Karpas-422 (cell line): ENCODE measurements around the gene TANGO2. TPM values are rescaled to one million over a fixed set of nuclear protein-coding genes. Genes with fewer than 3 reads are reported as not detected.
A peak's percentile ranks its signal among the peaks of the same experiment; 100 is the strongest.

Experiments used
- DNase-seq: peaks from one replicate; pipeline ENCODE4 v3.0.0-alpha.2; 2015
- H2AFZ ChIP-seq: fragments of 200-600 bp; sonication (generic); 2 replicates; pipeline ENCODE4 v1.6.1; 2014; ENCODE audit warnings: antibody characterized with exemption, low read length, mixed read lengths
- H3K27ac ChIP-seq: fragments of 200-600 bp; sonication (generic); 2 replicates; pipeline ENCODE4 v1.5.1; 2014; ENCODE audit warnings: mild to moderate bottlenecking, low read length, moderate library complexity
- H3K27me3 ChIP-seq: fragments of 200-600 bp; sonication (generic); 2 replicates; pipeline ENCODE4 v1.6.1; 2014; ENCODE audit warnings: low read length, mixed read lengths
- H3K36me3 ChIP-seq: fragments of 200-600 bp; sonication (generic); 2 replicates; pipeline ENCODE4 v1.6.1; 2014; ENCODE audit warnings: low read length, mixed read lengths; ENCODE audit not compliant: insufficient read depth
- H3K4me1 ChIP-seq: fragments of 200-600 bp; sonication (generic); 2 replicates; pipeline ENCODE4 v1.6.1; 2014; ENCODE audit warnings: mild to moderate bottlenecking, low read length, mixed read lengths
- H3K4me2 ChIP-seq: fragments of 200-600 bp; sonication (generic); 2 replicates; pipeline ENCODE4 v1.6.1; 2014; ENCODE audit warnings: low read length, low read depth, mild to moderate bottlenecking; ENCODE audit not compliant: poor library complexity, severe bottlenecking
- H3K4me3 ChIP-seq: fragments of 200-600 bp; sonication (generic); 2 replicates; pipeline ENCODE4 v1.5.1; 2014; ENCODE audit warnings: mild to moderate bottlenecking, antibody characterized with exemption, low read length, mixed read lengths
- H3K79me2 ChIP-seq: fragments of 200-600 bp; sonication (generic); 2 replicates; pipeline ENCODE4 v1.6.1; 2014; ENCODE audit warnings: mild to moderate bottlenecking, low read length, mixed read lengths
- H3K9ac ChIP-seq: fragments of 200-600 bp; sonication (generic); 2 replicates; pipeline ENCODE4 v1.6.0; 2014; ENCODE audit warnings: low read length
- H3K9me2 ChIP-seq: fragments of 200-600 bp; sonication (generic), shearing (Covaris generic); replicated peaks from 2 replicates; pipeline ENCODE4 v1.6.0; 2014; ENCODE audit warnings: mild to moderate bottlenecking, low read length, moderate library complexity; ENCODE audit not compliant: insufficient read depth
- H3K9me3 ChIP-seq: fragments of 300-700, 200-600 bp; sonication (generic); 2 replicates; pipeline ENCODE4 v1.6.1; 2014; ENCODE audit warnings: low read length, mixed read lengths
- H4K20me1 ChIP-seq: fragments of 200-600 bp; sonication (generic); 2 replicates; pipeline ENCODE4 v1.6.1; 2014; ENCODE audit warnings: mild to moderate bottlenecking, antibody characterized with exemption, low read length, low read depth; ENCODE audit not compliant: insufficient read depth
- total RNA-seq: library from RNA; depleted of rRNA; stranded (reverse); fragments of >200 nt; shearing (Covaris generic); gene quantifications from 2 replicates; pipeline ENCODE4 v1.2.3, GENCODE V29; 2014; ENCODE audit warnings: low replicate concordance

The TANGO2 gene
- total RNA-seq, 1 experiment from 2014 or later: 39.0 TPM

DNA sequence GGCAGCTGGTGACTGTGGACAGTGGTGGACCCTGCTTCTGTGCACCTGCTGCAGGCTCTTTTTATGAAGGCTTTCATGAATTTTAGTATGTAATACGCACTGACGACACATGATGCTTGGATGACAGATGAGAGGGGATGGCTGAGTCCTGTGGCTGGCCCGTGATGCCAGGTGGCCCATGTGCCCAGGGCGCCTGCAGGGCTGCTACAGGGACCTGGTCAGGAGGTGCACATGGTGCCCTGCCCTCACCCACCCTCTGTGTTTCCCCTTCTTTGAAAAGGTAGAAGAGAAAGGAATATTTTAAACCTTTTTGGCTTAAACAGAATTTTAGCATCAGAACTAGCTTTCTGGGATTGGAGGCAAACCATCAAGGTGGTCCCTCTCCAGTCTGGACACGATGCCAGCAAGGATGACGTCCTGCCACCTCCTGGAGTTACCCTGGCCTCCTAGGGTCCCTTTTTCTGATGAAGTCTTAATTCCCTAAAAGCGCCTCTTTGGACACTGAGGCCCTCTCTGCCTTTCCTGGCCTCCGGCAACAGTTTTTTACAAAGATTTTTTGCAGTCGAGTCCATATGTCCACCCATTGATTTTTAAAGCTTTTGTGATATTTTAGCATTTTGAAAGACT is 89.6 kb downstream of the TANGO2 start:
- H3K27ac ChIP-seq: peak overlapping the region; percentile 58
- H3K9me2 ChIP-seq: no peaks in the 10 kb centered on the region
- peaks cover 27% of the 10 kb centered on the region for H3K4me1 ChIP-seq
- H3K9me3 ChIP-seq: no peaks in the 10 kb centered on the region
- peaks cover 16% of the 10 kb centered on the region for H3K79me2 ChIP-seq
- no peaks in the 10 kb centered on the region for H3K27me3 ChIP-seq
- H3K9ac ChIP-seq: no peak overlapping the region
- H3K4me2 ChIP-seq: no peak overlapping the region
- H2AFZ ChIP-seq: no peak overlapping the region
- no peak for DNase-seq
- H3K4me3 ChIP-seq: no peak overlapping the region
- peaks cover 3% of the 10 kb centered on the region for H3K36me3 ChIP-seq
- H4K20me1 ChIP-seq: no peaks in the 10 kb centered on the region

DNA sequence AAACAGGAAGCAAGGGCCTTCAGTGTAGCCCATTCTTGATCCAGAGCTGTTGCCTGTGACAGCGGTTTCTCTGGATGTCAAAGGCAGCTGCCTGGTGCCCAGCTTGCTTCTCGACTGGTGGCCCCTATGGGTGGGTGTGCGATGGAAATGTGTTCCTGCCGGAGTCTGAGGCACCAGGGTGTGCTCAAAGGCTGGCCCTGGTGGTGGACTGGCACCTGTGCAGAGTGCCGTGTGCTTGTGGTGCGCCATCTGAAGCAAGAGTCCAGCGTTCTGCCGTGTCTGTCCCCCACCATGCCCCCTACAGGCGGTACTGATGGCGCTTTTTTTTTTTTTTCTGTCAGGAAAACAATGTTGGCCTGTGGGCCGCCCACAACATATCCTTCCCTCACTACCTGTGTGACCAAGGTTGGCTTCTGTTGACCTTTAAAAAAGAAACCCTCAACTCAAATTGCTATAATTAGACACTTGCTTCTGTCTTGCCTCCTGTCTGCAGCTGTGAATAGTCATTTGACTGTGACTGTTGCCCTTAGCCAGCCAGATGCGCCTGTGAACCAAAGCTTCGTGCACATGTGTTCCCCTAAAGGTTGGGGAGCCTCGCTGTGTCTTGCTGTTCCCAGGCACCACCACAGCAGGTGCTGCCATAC is 90.3 kb downstream of the TANGO2 start:
- H3K36me3 ChIP-seq: peaks cover 6% of the 10 kb centered on the region
- peaks cover 34% of the 10 kb centered on the region for H3K4me1 ChIP-seq
- H3K9me2 ChIP-seq: no peaks in the 10 kb centered on the region
- peak overlapping the region; percentile 58 for H3K27ac ChIP-seq
- H2AFZ ChIP-seq: no peak overlapping the region
- no peak overlapping the region for H3K4me3 ChIP-seq
- no peaks in the 10 kb centered on the region for H3K27me3 ChIP-seq
- no peak overlapping the region for H3K4me2 ChIP-seq
- H4K20me1 ChIP-seq: no peaks in the 10 kb centered on the region
- no peak overlapping the region for H3K9ac ChIP-seq
- H3K79me2 ChIP-seq: peaks cover 23% of the 10 kb centered on the region
- DNase-seq: peak; percentile 84
- no peaks in the 10 kb centered on the region for H3K9me3 ChIP-seq

DNA sequence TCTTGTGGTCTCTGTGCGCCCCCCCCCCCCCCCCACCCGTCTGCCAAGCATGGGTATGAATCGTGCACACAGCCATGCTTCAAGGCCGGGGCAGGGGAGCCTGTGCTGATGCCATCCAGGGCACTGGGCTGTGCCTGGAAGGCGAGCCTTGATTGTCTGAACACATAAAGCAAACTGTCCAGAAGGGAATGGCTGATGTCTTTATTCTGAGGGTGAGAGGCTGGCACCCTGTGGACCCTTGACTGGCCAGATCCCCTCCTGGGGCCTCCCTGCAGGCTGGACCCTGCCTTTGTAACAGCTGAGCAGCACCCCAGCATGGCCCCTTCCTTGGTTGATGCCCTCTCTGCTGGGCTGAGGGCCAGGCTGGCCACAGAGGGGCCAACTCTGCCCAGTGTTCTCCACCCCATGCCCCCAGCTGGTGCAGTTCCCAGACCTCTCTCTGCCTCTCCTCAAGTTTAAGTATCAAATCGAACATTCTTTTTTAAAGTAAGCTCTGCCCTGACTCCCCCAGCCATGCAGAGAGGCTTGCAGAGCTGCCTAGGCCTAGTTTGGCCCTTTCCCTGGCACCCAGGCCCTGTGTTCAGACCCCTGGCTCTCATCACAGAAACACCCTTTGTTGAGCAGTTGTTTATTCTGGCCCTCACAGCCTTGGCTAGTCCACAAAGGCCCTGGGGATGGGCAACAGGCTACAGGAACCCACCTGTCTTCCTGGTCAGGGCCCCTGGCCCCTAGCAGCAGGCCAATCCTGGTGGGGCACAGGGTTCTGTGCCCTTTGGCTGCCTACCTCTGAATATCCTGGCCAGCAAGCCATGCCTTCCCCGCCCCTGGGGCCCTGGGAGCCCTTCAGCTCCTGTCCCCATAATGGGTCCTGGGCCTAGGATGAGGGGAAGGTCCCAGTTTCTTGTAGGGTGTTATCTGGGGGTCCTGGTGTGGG is 91.0 kb downstream of the TANGO2 start:
- no peak for DNase-seq
- Histone ChIP-seq H3K4me1 (peaks cover 34% of the 10 kb centered on the region), H2AFZ (no peak overlapping the region), H3K4me3 (no peak overlapping the region), H3K27ac (peak overlapping the region; percentile 76), H3K27me3 (no peaks in the 10 kb centered on the region), H3K79me2 (peaks cover 31% of the 10 kb centered on the region), H3K9ac (peak overlapping the region; percentile 46), H4K20me1 (no peaks in the 10 kb centered on the region), H3K4me2 (no peak overlapping the region), H3K9me2 (no peaks in the 10 kb centered on the region), H3K36me3 (peaks cover 6% of the 10 kb centered on the region), H3K9me3 (no peaks in the 10 kb centered on the region)

DNA sequence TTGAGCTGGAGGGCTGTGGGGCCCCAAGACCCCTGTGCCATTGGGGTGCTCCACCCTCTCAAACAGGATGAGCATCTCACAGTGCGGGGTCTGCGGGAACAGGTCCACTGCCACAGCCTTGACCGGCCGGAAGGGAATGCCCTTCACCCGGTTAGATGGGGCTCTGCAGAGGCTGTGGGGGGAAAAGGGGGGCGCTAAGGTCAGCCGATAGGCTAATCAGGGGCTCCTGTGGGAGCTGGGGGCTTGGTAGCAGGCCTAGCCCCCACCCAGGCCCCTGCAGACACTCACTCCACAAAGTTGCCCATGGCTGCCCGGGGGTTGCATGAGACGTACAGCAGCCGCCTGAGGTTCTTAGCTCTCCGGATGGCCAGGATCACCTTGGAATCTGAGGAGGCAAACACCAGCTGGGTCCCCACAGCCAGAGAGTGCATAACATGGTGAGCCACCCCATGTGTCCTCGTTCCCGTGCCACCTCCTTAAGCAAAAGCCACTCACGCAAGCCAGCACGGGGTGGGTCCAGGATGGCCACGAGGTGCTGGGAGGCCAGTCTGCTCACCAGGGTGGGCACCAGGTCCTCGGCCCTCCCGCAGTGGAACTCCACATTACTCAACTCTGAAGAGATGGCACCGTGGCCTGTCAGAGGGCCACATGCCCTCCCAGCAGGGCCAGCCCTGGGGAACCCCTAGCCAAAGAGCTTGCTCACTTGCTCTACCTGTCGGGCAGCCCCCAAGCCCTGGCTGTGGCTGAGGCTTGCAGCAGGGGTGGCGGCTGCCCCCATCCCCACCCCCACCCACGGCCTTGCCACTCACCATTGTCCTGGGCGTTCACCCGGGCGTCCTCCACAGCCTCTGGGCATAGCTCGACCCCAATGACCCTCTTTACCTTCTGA is 92.0 kb downstream of the TANGO2 start:
- Histone ChIP-seq H3K4me2 (no peak overlapping the region), H3K9ac (0 out of 2 replicates have a peak overlapping the region, but pooled peaks have one; percentile 46), H3K36me3 (peaks cover 6% of the 10 kb centered on the region), H3K9me2 (no peaks in the 10 kb centered on the region), H3K9me3 (no peaks in the 10 kb centered on the region), H3K79me2 (peaks cover 34% of the 10 kb centered on the region), H3K4me3 (no peak overlapping the region), H3K27me3 (no peaks in the 10 kb centered on the region), H3K4me1 (peaks cover 34% of the 10 kb centered on the region), H4K20me1 (no peaks in the 10 kb centered on the region), H3K27ac (no peak overlapping the region), H2AFZ (no peak overlapping the region)
- DNase-seq: no peak

DNA sequence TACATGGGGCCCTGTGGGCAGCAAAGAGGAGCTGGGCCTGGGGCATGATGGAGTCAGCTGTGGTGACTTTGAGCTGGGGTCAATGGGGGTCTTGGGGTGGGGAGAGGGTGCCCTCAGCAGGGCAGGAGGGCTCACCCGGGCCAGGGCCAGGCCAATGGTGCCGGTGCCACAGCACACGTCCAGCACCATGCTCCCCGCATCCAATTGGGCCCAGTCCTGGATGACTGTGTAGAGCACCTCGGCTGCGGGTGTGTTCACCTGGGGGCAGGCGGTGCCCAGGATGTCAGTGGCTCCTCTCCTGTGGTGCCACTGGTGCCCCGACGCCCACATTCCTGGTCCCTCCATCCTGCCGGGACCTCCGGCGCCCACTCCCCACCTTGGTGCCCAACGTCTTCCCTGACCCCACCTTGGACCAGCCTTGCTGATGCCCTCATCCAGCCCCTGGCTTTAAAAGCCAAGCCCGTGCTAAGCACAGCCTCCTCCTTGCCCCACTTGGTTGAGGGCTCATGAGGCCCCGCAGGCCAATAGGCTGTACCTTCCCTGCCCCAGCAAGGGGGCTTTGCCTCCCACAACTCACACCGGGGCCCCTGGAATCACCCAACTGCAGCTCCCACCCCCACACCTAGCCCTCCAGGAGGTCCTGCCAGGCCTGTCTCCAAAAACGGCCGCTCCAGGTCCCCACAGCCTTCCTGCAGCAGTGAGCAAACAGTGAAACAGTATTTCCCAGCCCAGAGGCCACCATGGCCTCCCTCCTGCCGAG is 92.8 kb downstream of the TANGO2 start:
- peaks cover 38% of the 10 kb centered on the region for H3K4me1 ChIP-seq

DNA sequence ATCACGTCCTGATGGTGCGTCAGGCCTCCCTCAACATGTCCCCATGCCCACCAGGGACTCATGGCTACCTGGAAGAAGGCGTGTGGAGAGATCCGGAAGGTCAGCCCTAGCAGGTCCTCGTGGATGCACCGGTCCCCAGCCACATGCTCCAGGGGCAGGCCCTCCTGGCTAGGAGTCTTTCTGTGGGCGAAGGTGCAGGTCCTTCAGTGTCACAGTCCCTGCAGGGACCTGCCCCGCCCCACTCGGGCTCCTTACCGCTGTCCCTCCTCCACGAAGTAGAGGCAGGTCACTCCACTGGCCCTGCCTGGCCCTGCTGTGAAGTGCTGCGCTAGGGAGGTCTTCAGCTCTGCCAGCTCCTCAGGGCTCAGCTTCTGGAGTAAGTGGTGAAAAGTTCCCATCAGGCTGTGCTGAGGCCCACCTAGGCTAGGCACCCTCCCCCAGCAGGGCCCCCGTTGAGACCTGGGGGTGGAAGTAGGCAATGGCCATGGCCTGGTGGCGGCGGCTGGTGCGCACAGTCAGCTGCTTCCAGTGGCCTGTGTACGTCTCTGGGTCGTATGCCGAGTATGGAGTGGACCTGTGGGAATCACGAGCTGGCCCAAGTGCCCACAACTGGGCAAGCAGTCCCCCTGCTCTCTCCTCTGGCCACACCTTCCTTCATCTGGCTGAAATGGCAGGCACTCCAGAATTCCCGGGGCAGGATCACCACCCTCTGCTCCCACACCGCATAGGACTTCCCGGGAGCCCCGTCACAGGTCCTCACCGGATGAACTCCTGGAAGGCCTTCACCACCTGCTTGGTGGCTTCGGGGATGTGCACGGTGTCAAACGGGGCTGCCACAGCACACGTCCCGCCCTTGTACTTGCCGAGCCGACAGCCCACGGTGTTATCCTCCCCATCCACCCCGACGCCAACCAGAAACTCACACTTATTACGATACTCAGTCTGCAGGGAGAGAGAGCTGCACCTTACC is 93.9 kb downstream of the TANGO2 start:
- Histone ChIP-seq H3K4me3 (peak overlapping the region; percentile 94; the same call in 1 of the 2 replicates), H3K4me1 (peaks cover 49% of the 10 kb centered on the region), H3K9me2 (no peaks in the 10 kb centered on the region), H4K20me1 (peaks cover 14% of the 10 kb centered on the region), H3K79me2 (peaks cover 53% of the 10 kb centered on the region), H3K27ac (no peak overlapping the region), H2AFZ (no peak overlapping the region), H3K36me3 (peaks cover 22% of the 10 kb centered on the region), H3K9ac (peak overlapping the region; percentile 89), H3K9me3 (no peaks in the 10 kb centered on the region), H3K4me2 (peak overlapping the region; percentile 88), H3K27me3 (no peaks in the 10 kb centered on the region)
- no peak for DNase-seq

More for the DNA sequence above, 92.8 kb downstream of the TANGO2 start:
- Histone ChIP-seq H3K9me2 (no peaks in the 10 kb centered on the region), H3K4me3 (no peak overlapping the region), H3K36me3 (peaks cover 11% of the 10 kb centered on the region), H3K4me2 (no peak overlapping the region), H3K9ac (no peak overlapping the region), H3K79me2 (peaks cover 43% of the 10 kb centered on the region), H3K27me3 (no peaks in the 10 kb centered on the region), H2AFZ (no peak overlapping the region), H4K20me1 (peaks cover 6% of the 10 kb centered on the region; the same call in 1 of the 2 replicates), H3K9me3 (no peaks in the 10 kb centered on the region), H3K27ac (no peak overlapping the region)
- DNase-seq: no peak
